ENCODE results near the gene LDB2.

- no peak for TF ChIP-seq CTCF (IDR thresholded peaks at IDR 0.05; ENCODE audit: insufficient read depth, low read depth, low read length)
- no peak for TF ChIP-seq EZH2 (IDR thresholded peaks at IDR 0.05; ENCODE audit: insufficient read depth, low read length)
Measured at GRCh38 chr4:16659079-16659478, 239.4 kb downstream of the LDB2 start.

Data from astrocyte (in vitro differentiated cells and primary cell).